T-helper 1 cell treated with Interleukin-12 subunit alpha and Interleukin-12 subunit beta and Interleukin-4 antibody, amounts not matched to agents 30 μg/mL and 1 μg/mL, for 36 hours (primary cell): Measurements from ENCODE around the gene LSM5.
A peak's percentile ranks its signal among the peaks of the same experiment; 100 is the strongest.

Experiments
- H3K27ac Mint-ChIP-seq: one replicate; pipeline ENCODE4 v1.8.0; 2021; ENCODE audit warnings: mild to moderate bottlenecking, mixed read lengths
- H3K27me3 Mint-ChIP-seq: one replicate; pipeline ENCODE4 v1.8.0; 2021; ENCODE audit warnings: low read depth, mixed read lengths
- H3K36me3 Mint-ChIP-seq: one replicate; pipeline ENCODE4 v1.8.0; 2021; ENCODE audit warnings: low read depth, mixed read lengths
- H3K4me1 Mint-ChIP-seq: one replicate; pipeline ENCODE4 v1.8.0; 2021; ENCODE audit warnings: low read depth, mixed read lengths
- H3K4me3 Mint-ChIP-seq: one replicate; pipeline ENCODE4 v1.8.0; 2021; ENCODE audit warnings: mild to moderate bottlenecking, moderate library complexity, mixed read lengths
- H3K9me3 Mint-ChIP-seq: one replicate; pipeline ENCODE4 v1.8.0; 2021; ENCODE audit warnings: mixed read lengths

Gene LSM5

DNA sequence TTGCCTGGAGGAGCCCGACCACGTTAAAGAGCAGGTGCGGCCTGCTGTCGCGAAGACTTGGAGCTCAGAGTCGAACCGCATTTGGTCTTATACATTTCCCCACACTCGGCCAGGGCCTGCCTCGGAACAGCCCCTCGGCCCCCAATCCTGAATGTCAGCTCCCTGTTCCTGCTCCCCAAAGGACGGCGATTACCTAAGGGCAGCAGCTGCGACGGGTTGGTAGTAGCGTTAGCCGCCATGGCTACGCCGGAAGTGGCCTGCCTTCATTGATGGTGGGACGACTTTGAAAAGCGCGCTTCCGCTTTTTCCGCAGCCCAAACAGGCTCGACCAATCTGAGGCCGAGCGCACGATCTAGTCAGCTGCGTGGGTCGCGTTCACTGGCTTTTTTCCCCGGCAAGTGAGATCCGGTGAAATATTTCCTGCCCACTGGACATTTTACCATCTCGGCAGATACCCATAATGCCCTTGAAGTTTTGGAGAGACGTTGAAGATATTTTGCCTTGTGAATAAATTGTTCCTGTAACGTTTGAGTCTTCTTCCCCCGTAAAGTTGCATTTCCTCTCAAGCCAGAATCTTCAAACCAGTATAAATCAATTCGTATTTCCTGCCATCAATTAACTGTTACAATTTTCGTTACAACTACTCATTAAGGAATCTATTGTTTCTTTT is at the start of gene LSM5:
LSM5 (minus strand) TSS at position 254 of the 670 bp plus-strand sequence; CDS start at position 239, 15 bp downstream.
- peaks cover 25% of the 10 kb centered on the region for H3K4me1 Mint-ChIP-seq
- H3K27me3 Mint-ChIP-seq = no peaks in the 10 kb centered on the region
- peak within 1 kb of the TSS; percentile 85 for H3K4me3 Mint-ChIP-seq
- peak within 1 kb of the TSS; percentile 88 for H3K27ac Mint-ChIP-seq
- peaks cover 12% of the 10 kb centered on the region for H3K36me3 Mint-ChIP-seq
- no peaks in the 10 kb centered on the region for H3K9me3 Mint-ChIP-seq

DNA sequence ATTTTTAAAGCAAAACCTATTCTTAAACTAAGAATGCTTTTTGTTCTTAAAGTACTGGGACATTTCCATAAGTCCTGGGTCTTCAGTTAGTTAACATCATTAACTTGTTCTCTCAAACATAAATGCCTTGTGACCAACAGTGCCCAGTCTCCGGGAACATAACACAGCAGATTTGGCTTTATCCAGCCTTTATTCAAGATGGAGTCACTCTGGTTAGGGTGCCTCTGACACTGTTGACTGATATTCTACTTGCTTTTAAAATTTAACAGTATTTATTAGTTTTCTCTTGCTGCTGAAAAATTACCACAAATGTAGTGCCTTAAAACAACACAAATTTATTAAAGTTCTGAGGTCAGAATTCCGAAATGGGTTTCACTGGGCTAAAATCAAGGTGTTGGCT is 49.2 kb upstream of the LSM5 start:
- H3K4me1 Mint-ChIP-seq = peaks cover 11% of the 10 kb centered on the region
- peaks cover 8% of the 10 kb centered on the region for H3K36me3 Mint-ChIP-seq
- no peak overlapping the region for H3K27ac Mint-ChIP-seq
- no peaks in the 10 kb centered on the region for H3K27me3 Mint-ChIP-seq
- no peaks in the 10 kb centered on the region for H3K9me3 Mint-ChIP-seq
- H3K4me3 Mint-ChIP-seq = no peak overlapping the region

DNA sequence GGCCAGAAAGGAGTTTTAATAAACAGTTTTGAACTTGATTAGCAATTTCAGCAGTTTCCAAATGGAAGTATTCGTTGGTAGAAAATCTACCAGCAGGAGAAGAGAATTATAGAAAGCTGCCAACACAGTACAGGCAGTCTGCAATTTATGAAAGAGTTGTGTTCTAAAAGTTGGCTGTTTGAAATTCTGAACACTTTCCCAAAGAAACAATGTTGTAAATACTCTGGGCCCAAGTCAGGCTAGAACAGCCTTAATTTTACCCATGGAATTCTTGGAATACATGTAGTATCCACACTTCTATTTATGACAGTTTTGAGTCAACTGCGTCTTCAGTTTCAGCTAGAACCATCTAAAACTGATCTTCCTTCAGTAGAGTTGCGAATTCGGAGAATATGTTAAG is 47.6 kb upstream of the LSM5 start:
- Mint-ChIP-seq H3K9me3 (no peaks in the 10 kb centered on the region), H3K4me3 (no peak overlapping the region), H3K27me3 (no peaks in the 10 kb centered on the region), H3K4me1 (peaks cover 7% of the 10 kb centered on the region), H3K36me3 (peaks cover 9% of the 10 kb centered on the region), H3K27ac (no peak overlapping the region)

DNA sequence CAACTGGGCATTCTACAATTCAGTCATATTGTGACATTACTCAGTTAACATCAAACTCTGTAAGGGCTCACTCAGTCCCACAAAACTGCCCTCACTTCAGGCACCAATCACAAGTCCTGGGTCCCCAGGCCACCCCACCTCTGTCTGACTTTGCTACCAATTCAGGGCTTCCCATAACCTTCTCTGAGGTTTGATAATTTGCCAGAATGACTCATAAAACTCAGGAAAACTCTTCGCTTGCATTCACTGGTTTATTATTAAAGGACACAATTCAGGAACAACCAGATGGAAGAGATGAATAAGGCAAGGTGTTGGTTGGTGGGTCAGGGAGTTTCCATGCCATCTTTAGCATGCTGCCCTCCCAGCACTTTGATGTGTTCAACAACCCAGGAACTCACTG is 46.4 kb upstream of the LSM5 start:
- no peaks in the 10 kb centered on the region for H3K27me3 Mint-ChIP-seq
- peaks cover 11% of the 10 kb centered on the region for H3K36me3 Mint-ChIP-seq
- peaks cover 7% of the 10 kb centered on the region for H3K4me1 Mint-ChIP-seq
- H3K4me3 Mint-ChIP-seq = no peak overlapping the region
- no peaks in the 10 kb centered on the region for H3K9me3 Mint-ChIP-seq
- H3K27ac Mint-ChIP-seq = no peak overlapping the region

DNA sequence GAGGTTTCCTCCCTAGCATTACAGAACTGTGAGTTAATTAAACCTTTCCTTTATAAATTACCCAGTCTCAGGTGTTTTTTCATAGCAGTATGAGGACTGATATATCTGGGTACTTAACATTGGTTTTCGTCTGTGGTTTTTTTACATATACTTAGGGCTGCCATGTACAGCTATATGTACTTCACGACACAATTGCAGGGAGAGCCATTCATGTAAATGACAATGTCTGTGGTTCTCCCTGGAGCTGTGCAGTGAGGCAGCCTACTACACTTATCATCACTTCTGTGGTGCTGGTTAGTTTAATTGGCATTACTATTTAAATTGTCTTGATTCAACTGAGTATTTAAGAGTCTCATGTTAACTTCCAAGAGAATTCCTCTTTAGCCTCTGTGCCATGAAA is 45.8 kb upstream of the LSM5 start:
- H3K4me3 Mint-ChIP-seq = no peak overlapping the region
- H3K4me1 Mint-ChIP-seq = peaks cover 7% of the 10 kb centered on the region
- no peaks in the 10 kb centered on the region for H3K27me3 Mint-ChIP-seq
- peaks cover 11% of the 10 kb centered on the region for H3K36me3 Mint-ChIP-seq
- no peak overlapping the region for H3K27ac Mint-ChIP-seq
- no peaks in the 10 kb centered on the region for H3K9me3 Mint-ChIP-seq

DNA sequence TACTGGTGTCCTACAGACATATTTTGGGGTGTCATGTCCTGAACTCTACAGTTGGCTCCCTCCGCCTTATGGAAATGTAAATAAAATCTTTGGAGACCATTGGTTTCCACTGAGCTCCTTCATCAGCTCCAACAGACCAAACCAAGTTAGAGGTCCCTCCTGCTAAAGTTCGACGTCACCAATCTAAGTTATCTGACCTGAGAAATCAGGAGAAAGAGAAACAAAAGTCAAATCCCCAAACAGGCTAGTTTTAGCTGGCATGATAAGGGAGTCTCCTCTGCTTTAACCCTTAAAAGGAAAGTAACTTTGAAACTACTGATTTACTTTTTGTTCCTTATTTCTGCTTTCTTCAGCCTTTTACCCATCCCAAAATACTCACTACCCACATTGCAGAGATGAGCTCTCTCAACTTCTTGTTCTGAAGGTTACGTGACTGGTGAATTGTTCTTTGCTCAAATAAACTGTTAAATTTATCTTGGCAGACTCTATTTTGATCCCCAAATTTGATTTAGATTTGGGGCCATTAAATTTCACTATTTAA is 45.1 kb upstream of the LSM5 start:
- Mint-ChIP-seq H3K4me3 (no peak overlapping the region), H3K36me3 (peaks cover 11% of the 10 kb centered on the region)

DNA sequence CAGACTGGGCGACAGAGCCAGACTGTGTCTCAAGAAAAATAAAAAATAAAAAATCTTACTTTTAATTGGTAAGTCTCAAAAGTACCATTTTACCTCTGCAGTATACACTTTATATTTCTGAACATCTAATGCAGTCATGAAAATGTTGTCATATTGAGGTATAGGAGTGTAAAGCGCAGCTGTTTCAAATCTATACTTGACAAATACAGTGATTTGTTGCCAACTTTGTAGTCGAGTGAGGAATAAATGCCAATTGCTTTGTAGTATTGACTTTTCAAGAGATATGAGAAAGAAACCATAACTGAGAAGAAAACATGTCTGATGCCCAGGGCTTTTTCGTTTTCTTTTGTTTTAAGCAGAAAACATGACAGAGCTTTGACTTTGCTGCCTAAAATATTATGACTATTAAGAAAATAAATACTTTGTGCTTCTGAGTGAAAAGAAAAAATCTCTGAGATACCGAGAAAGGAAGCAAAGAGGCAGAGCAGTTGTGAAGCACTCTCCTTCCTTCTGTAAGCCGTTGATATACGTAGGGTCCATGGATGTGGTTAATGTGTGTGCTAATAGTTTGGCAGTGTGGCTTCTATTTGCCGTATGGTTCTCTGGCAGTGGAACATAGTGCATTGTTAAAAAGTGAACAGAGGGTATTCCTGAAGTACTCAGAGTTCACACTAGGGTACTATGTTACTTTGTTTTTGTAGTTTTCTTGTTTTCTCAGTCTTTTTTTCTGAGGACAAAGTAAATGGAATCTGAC is 43.3 kb upstream of the LSM5 start:
- H3K9me3 Mint-ChIP-seq = no peaks in the 10 kb centered on the region
- no peak overlapping the region for H3K4me3 Mint-ChIP-seq
- H3K27ac Mint-ChIP-seq = no peak overlapping the region
- H3K36me3 Mint-ChIP-seq = peaks cover 9% of the 10 kb centered on the region
- peaks cover under 1% of the 10 kb centered on the region for H3K4me1 Mint-ChIP-seq
- no peaks in the 10 kb centered on the region for H3K27me3 Mint-ChIP-seq

More for the DNA sequence above, 45.1 kb upstream of the LSM5 start:
- Mint-ChIP-seq H3K4me1 (peaks cover 7% of the 10 kb centered on the region), H3K9me3 (no peaks in the 10 kb centered on the region), H3K27ac (no peak overlapping the region), H3K27me3 (no peaks in the 10 kb centered on the region)

DNA sequence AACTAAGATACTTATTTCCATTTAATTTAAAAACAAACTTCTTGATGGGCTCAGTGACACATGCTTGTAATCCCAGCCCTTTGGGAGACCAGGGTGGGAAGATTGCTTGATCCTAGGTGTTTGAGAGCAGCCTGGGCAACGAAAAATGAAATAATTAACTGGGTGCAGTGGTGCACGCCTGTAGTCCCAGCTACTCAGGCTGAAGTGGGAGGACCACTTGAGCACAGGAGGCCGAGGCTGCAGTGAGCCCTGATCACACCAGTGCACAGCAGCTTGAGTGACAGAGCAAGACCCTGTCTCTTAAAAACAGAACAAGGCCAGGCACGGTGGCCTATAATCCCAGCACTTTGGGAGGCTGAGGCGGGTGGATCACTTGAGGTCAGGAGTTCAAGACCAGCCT is 42.5 kb upstream of the LSM5 start:
- no peaks in the 10 kb centered on the region for H3K9me3 Mint-ChIP-seq
- no peak overlapping the region for H3K4me3 Mint-ChIP-seq
- no peak overlapping the region for H3K27ac Mint-ChIP-seq
- no peaks in the 10 kb centered on the region for H3K27me3 Mint-ChIP-seq
- peaks cover 9% of the 10 kb centered on the region for H3K36me3 Mint-ChIP-seq
- peaks cover 3% of the 10 kb centered on the region for H3K4me1 Mint-ChIP-seq

DNA sequence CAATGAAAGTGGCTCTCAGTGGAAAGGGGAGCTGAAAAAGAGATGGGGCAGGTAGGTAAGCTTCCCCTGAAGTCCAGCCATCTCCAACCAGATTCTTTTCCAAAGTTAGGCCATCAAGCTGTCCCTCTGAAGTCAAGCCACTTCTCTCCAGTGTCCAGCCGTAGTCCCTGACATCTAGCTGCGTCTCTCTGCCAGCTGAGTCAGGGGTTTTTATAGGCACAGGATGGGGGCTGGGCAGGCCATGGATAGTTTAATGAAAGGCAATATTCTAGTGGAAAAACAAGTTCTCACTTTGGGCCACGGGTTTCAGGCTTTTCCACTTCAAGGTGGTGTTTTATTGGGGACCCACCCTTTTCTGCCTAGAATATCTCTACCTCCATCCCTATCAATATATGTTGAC is 41.9 kb upstream of the LSM5 start:
- Mint-ChIP-seq H3K4me3 (no peak overlapping the region), H3K27me3 (no peaks in the 10 kb centered on the region), H3K36me3 (peaks cover 9% of the 10 kb centered on the region), H3K9me3 (no peaks in the 10 kb centered on the region), H3K4me1 (peaks cover 3% of the 10 kb centered on the region), H3K27ac (no peak overlapping the region)

DNA sequence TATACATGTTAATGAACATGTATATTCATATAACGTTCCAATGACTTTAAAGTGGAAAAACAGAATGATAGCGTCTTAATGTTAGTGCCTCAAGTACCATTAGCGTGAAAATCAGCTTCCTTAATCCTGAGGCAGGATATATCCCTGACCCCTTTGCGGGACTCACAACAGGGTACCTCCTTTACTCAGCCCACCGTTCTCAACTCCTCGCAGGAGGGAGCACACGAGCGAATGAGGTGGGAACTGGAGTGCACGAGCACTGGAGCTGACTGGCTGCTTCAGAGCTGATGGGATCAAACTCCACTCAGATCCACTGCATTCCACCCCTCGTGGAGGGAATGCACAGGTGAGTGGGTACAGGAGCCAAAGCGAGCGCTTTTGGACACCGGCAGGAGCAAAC is 41.2 kb upstream of the LSM5 start:
- Mint-ChIP-seq H3K9me3 (no peaks in the 10 kb centered on the region), H3K27ac (no peak overlapping the region), H3K27me3 (no peaks in the 10 kb centered on the region), H3K4me1 (peaks cover 3% of the 10 kb centered on the region), H3K4me3 (no peak overlapping the region), H3K36me3 (peaks cover 9% of the 10 kb centered on the region)

DNA sequence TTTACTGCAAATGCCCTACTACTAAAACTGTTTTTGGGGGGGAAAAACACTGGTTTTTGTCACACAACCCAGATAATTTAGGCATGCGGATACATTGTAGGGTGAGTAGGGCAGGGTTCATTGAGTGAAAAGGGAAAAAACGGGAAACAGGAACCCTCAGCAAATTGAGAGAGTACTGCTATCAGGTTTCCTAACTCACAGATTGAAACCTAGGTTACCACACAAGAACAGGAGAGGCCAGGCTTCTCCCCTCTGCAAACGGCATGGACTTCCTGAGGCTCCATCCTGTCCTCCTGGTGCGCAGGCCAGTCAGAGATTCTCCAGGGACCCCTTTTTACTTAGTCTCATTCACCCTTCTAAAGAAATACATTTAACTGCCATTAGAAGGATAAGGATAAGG is 35.7 kb upstream of the LSM5 start:
- Mint-ChIP-seq H3K36me3 (peaks cover 19% of the 10 kb centered on the region), H3K4me1 (peaks cover 3% of the 10 kb centered on the region), H3K9me3 (peaks cover 15% of the 10 kb centered on the region), H3K27ac (no peak overlapping the region), H3K4me3 (no peak overlapping the region), H3K27me3 (no peaks in the 10 kb centered on the region)

DNA sequence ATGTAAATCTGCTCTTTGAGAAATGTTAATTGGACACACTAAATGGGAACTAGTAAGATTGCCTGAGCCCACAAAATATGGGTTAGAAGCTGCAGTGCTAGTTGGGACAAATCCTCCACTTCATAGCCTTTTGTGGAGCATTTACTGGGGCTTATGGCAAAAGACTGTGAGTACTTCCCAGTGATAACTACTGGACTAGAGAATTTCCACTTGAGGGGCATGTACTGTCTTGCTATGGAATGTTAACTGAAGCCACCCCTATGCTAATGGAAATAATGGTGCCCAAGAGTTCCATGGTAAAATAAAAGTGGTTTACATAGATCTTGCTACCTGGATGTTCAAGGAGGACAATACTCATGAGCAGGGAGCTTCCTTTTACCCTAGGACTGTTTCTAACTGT is 34.5 kb upstream of the LSM5 start:
- Mint-ChIP-seq H3K9me3 (peaks cover 27% of the 10 kb centered on the region), H3K4me3 (no peak overlapping the region), H3K4me1 (peaks cover 3% of the 10 kb centered on the region), H3K27me3 (no peaks in the 10 kb centered on the region), H3K36me3 (peaks cover 27% of the 10 kb centered on the region), H3K27ac (no peak overlapping the region)

DNA sequence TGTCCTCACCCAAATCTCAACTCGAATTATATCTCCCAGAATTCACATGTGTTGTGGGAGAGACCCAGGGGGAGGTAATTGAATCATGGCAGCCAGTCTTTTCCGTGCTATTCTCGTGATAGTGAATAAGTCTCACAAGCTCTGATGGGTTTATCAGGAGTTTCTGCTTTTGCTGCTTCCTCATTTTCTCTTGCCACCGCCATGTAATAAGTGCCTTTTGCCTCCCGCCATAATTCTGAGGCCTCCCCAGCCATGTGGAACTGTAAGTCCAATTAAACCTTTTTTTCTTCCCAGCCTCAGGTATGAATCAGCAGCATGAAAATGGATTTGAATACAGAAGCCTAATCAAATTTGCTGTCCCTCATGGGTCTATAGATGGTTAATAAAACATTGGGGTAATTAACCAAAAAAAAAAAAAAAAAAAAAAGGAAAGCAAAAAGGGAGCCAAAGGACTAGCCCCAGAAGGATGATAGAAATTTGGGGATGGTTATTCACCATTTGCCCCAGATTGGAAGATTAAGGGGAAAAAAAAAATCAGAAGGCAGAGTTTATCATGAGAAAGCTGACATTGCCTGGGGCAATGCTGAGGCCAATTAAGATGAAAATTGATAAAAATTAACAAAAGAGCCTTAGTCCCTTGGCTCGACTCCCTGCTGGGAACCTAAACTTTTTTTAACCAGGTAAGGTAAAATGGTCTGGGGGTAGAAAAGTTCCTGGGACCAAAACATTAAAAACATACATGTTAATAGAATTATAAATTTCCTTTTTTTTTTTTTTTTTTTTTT is 32.8 kb upstream of the LSM5 start:
- Mint-ChIP-seq H3K27ac (no peak overlapping the region), H3K27me3 (no peaks in the 10 kb centered on the region), H3K36me3 (peaks cover 30% of the 10 kb centered on the region), H3K9me3 (peaks cover 29% of the 10 kb centered on the region), H3K4me1 (no peaks in the 10 kb centered on the region), H3K4me3 (no peak overlapping the region)

DNA sequence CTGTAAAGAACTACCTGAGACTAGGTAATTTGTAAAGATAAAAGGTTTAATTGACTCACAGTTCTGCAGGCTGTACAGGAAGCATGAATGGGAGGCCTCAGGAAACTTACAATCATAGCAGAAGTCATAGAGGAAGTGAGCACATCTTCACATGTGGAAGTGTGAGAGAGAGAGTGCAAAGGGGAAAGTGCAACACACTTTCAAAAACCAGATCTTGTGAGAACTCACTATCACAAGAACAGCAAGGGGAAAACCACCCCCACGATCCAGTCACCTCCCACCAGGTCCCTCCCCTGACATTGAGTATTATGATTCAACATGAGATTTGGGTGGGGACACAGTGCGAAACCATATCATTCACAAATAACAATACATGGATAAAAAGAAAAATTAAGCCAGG is 29.6 kb upstream of the LSM5 start:
- no peak overlapping the region for H3K27ac Mint-ChIP-seq
- no peak overlapping the region for H3K4me3 Mint-ChIP-seq
- H3K9me3 Mint-ChIP-seq = peaks cover 37% of the 10 kb centered on the region
- peaks cover 7% of the 10 kb centered on the region for H3K4me1 Mint-ChIP-seq
- no peaks in the 10 kb centered on the region for H3K27me3 Mint-ChIP-seq
- H3K36me3 Mint-ChIP-seq = peaks cover 44% of the 10 kb centered on the region
